B cell (primary cell): ENCODE data around the gene CHCHD4. TPM values are rescaled to one million over a fixed set of nuclear protein-coding genes. Genes with fewer than 3 reads are reported as not detected.

ENCODE experiments used
- ATAC-seq: fragments of 200-7000 bp; cut with Tn5 transposase; one replicate; pipeline ENCODE4 v1.10.0; 2021; ENCODE audit warnings: low read depth, mild to moderate bottlenecking, moderate number of reproducible peaks, moderate library complexity
- CTCF ChIA-PET: fragments of 350-600 bp; sonication (Branson Sonifier 250); formaldehyde crosslinking; loops from one replicate; lab custom pipeline; 2021; ENCODE audit warnings: antibody characterized with exemption, inconsistent platforms; lab: Charles Lee
- POLR2A ChIA-PET: fragments of 350-600 bp; sonication (Branson Sonifier 250); formaldehyde crosslinking; loops from one replicate; lab custom pipeline; 2021; ENCODE audit warnings: antibody characterized with exemption; lab: Charles Lee
- DNase-seq: peaks from one replicate; pipeline ENCODE4 v3.0.0; 2013
- H2AFZ ChIP-seq: 2 replicates; pipeline ENCODE4 v1.6.1; 2012; ENCODE audit warnings: mild to moderate bottlenecking, low read depth, low read length; ENCODE audit not compliant: insufficient read depth, poor library complexity, severe bottlenecking
- H3K27ac ChIP-seq, 2 donors: 1 replicate in 1 of 2; 2 replicates in 1 of 2; pipeline ENCODE4 v1.5.1; 2012 to 2013; ENCODE audit warnings: low read length in 2 of 2, mild to moderate bottlenecking in 2 of 2, moderate library complexity in 1 of 2
- H3K27me3 ChIP-seq, 4 experiments: fragments of 200-600 bp in 1 of 4; sonication (generic) in 1 of 4; replicated peaks in 1 of 4; 1 replicate in 2 of 4; 2 replicates in 2 of 4; pipeline versions ENCODE4 v1.6.1 to v1.7.0; 2013 to 2016; ENCODE audit warnings: low read length in 3 of 4, mild to moderate bottlenecking in 2 of 4, mixed read lengths in 1 of 4, moderate library complexity in 1 of 4; ENCODE audit not compliant: insufficient read depth in 4 of 4, control insufficient read depth in 3 of 4; ENCODE audit errors: control extremely low read depth in 1 of 4
- H3K36me3 ChIP-seq, 2 experiments: replicated peaks in 1 of 2; 1 replicate in 1 of 2; 2 replicates in 1 of 2; pipeline versions ENCODE4 v1.6.1 to v1.7.1; 2013; ENCODE audit warnings: low read length in 1 of 2; ENCODE audit not compliant: insufficient read depth in 2 of 2, control insufficient read depth in 1 of 2; ENCODE audit errors: control extremely low read depth in 1 of 2, extremely low read depth in 1 of 2
- H3K4me1 ChIP-seq, 2 donors: fragments of 200-600 bp in 1 of 2; sonication (generic) in 1 of 2; 1 replicate in 1 of 2; 2 replicates in 1 of 2; pipeline versions ENCODE4 v1.5.1 to v1.6.1; 2013 to 2017; ENCODE audit warnings: low read length in 2 of 2; ENCODE audit not compliant: control insufficient read depth in 2 of 2, insufficient read depth in 2 of 2
- H3K4me2 ChIP-seq: replicated peaks from 2 replicates; pipeline ENCODE3; 2012; ENCODE audit warnings: mild to moderate bottlenecking, low read depth, low read length; ENCODE audit not compliant: poor library complexity, severe bottlenecking
- H3K4me3 ChIP-seq, 5 experiments: fragments of 200-600 bp in 1 of 5; sonication (generic) in 1 of 5; 1 replicate in 3 of 5; 2 replicates in 2 of 5; pipeline versions ENCODE4 v1.5.1 to v1.7.0; 2011 to 2016; ENCODE audit warnings: low read length in 4 of 5, mild to moderate bottlenecking in 4 of 5, low read depth in 2 of 5, control low read depth in 1 of 5, moderate library complexity in 1 of 5; ENCODE audit not compliant: insufficient read depth in 1 of 5; ENCODE audit errors: control extremely low read depth in 1 of 5, extremely low read depth in 1 of 5
- H3K79me2 ChIP-seq: fragments of 200-600 bp; sonication (generic); one replicate; pipeline ENCODE4 v1.6.0; 2016; ENCODE audit warnings: low read length; ENCODE audit not compliant: control insufficient read depth, insufficient read depth
- H3K9ac ChIP-seq: fragments of 200-600 bp; sonication (generic); 2 replicates; pipeline ENCODE4 v1.6.1; 2017; ENCODE audit warnings: mild to moderate bottlenecking, low read length, moderate library complexity
- H3K9me3 ChIP-seq, 3 donors: one replicate each; pipeline versions ENCODE4 v1.6.1 to v1.7.1; 2013; ENCODE audit warnings: low read length in 2 of 3; ENCODE audit not compliant: control insufficient read depth in 2 of 3, insufficient read depth in 1 of 3; ENCODE audit errors: control extremely low read depth in 1 of 3
- H4K20me1 ChIP-seq: 2 replicates; pipeline ENCODE4 v1.6.0; 2012; ENCODE audit warnings: mild to moderate bottlenecking, low read length; ENCODE audit not compliant: insufficient read depth, control insufficient read depth, poor library complexity, severe bottlenecking
- H3K27ac Mint-ChIP-seq: one replicate; pipeline ENCODE4 v1.8.0; 2021; ENCODE audit warnings: mixed read lengths
- H3K27me3 Mint-ChIP-seq: one replicate; pipeline ENCODE4 v1.8.0; 2021; ENCODE audit warnings: mixed read lengths
- H3K4me1 Mint-ChIP-seq: one replicate; pipeline ENCODE4 v1.8.0; 2021; ENCODE audit warnings: mixed read lengths
- H3K4me3 Mint-ChIP-seq: one replicate; pipeline ENCODE4 v1.8.0; 2021; ENCODE audit warnings: mixed read lengths
- H3K9me3 Mint-ChIP-seq: one replicate; pipeline ENCODE4 v1.8.0; 2022; ENCODE audit warnings: mixed read lengths; ENCODE audit not compliant: insufficient read depth
- CTCF ChIP-seq: fragments of 200-600 bp; IDR thresholded peaks from one replicate; pipeline ENCODE4 v1.8.0; 2022; ENCODE audit warnings: antibody characterized with exemption, mild to moderate bottlenecking
- EZH2 ChIP-seq: IDR thresholded peaks from 2 replicates; pipeline ENCODE4 v1.6.1; 2012; ENCODE audit warnings: borderline replicate concordance, low read depth, mild to moderate bottlenecking, moderate library complexity, low read length; ENCODE audit not compliant: insufficient read depth, poor library complexity, severe bottlenecking
- WGBS: methylation state at CpG from one replicate; pipeline ENCODE4 v1.1.5; 2013; ENCODE audit warnings: missing lambda C conversion rate; ENCODE audit not compliant: insufficient coverage; 5-methylcytosine and 5-hydroxymethylcytosine counted together
- intact Hi-C: fragments of 100-400 bp; cut with micrococcal nuclease; formaldehyde crosslinking; loops from one replicate; pipeline ENCODE4 v1.10.0; 2022
- polyA plus RNA-seq: library from polyadenylated mRNA; depleted of rRNA; stranded (reverse); fragments of >200 nt; gene quantifications from 2 replicates; pipeline ENCODE4 v1.2.3, GENCODE V29; 2012
- total RNA-seq, 2 donors: library from RNA; stranded (reverse); fragments of 120-200 nt in 1 of 2; gene quantifications; 1 replicate in 1 of 2; 2 replicates in 1 of 2; pipeline versions ENCODE4 v1.2.3 to v1.2.4, GENCODE V29; 2013 to 2022

The CHCHD4 gene
- total and polyA plus RNA-seq, 2 donors (not counting 1 experiment from before 2014, with no cell fraction given), result 3.7 to 8.0 TPM

- no peaks in the 10 kb centered on the region for H4K20me1 ChIP-seq
- WGBS, result 100% methylated on average over 1 of the region's 3 CpGs
- no peak overlapping the region for H2AFZ ChIP-seq
- peaks cover 0 to 66% of the 10 kb centered on the region in 2 experiments for H3K36me3 ChIP-seq
- H3K9ac ChIP-seq, result no peak overlapping the region
- Mint-ChIP-seq H3K27ac (no peak overlapping the region), H3K27me3 (no peaks in the 10 kb centered on the region), H3K4me1 (no peaks in the 10 kb centered on the region), H3K9me3 (no peaks in the 10 kb centered on the region), H3K4me3 (no peak overlapping the region)
- H3K79me2 ChIP-seq, result no peaks in the 10 kb centered on the region
- H3K4me2 ChIP-seq, result no peak overlapping the region
- no peak overlapping the region for H3K4me3 ChIP-seq
- ATAC-seq, result no peak
- no peak for DNase-seq
- no peaks in the 10 kb centered on the region for H3K27me3 ChIP-seq
- intact Hi-C loops, result no loop called here
- no peak overlapping the region for H3K27ac ChIP-seq
- H3K9me3 ChIP-seq, result no peaks in the 10 kb centered on the region
- TF ChIP-seq EZH2, result no peak
- no peak for TF ChIP-seq CTCF
- no peaks in the 10 kb centered on the region for H3K4me1 ChIP-seq
- CTCF ChIA-PET, result no interaction called here
- POLR2A ChIA-PET, result no interaction called here
Observed at GRCh38 chr3:14137004-14137403, 12.3 kb upstream of the CHCHD4 start.

- 91% methylated on average over 9 of the region's 11 CpGs for WGBS
- no peaks in the 10 kb centered on the region for H3K9me3 ChIP-seq
- Mint-ChIP-seq H3K4me3 (no peak overlapping the region), H3K27me3 (no peaks in the 10 kb centered on the region), H3K4me1 (no peaks in the 10 kb centered on the region), H3K9me3 (no peaks in the 10 kb centered on the region), H3K27ac (no peak overlapping the region)
- H3K27ac ChIP-seq, result no peak overlapping the region
- H3K36me3 ChIP-seq, result peaks cover 0 to 71% of the 10 kb centered on the region in 2 experiments
- no peak for ATAC-seq
- POLR2A ChIA-PET, result no interaction called here
- no peaks in the 10 kb centered on the region for H4K20me1 ChIP-seq
- no peaks in the 10 kb centered on the region for H3K27me3 ChIP-seq
- intact Hi-C loops, result no loop called here
- no peak for DNase-seq
- H3K4me3 ChIP-seq, result no peak overlapping the region
- CTCF ChIA-PET, result no interaction called here
- no peak overlapping the region for H3K4me2 ChIP-seq
- H3K79me2 ChIP-seq, result no peaks in the 10 kb centered on the region
- H3K9ac ChIP-seq, result no peak overlapping the region
- TF ChIP-seq EZH2 (no peak), CTCF (no peak)
- H3K4me1 ChIP-seq, result no peaks in the 10 kb centered on the region
- no peak overlapping the region for H2AFZ ChIP-seq
Observed at GRCh38 chr3:14135581-14135980, 10.9 kb upstream of the CHCHD4 start.
